Heart right ventricle (tissue), 16 donors: ENCODE results near the gene CANT1. TPM values are rescaled to one million over a fixed set of nuclear protein-coding genes. Genes with fewer than 3 reads are reported as not detected.

ENCODE experiments used
- ATAC-seq, 8 donors: fragments of 200-7000 bp; cut with Tn5 transposase; one replicate each; pipeline ENCODE4 v1.9.1; 2020; ENCODE audit warnings: mild to moderate bottlenecking in 8 of 8, moderate library complexity in 8 of 8, moderate number of reproducible peaks in 1 of 8
- DNase-seq, 2 donors: peaks; one replicate each; pipeline ENCODE4 v3.0.0-alpha.2; 2020
- H3K27ac ChIP-seq, 10 donors: fragments of 200-600 bp; sonication (generic) in 2 of 10; one replicate each; pipeline versions ENCODE4 v1.5.0 to v1.8.0; 2020 to 2022; ENCODE audit warnings: mild to moderate bottlenecking in 3 of 10
- H3K27me3 ChIP-seq, 7 donors: fragments of 200-600 bp; one replicate each; pipeline ENCODE4 v1.8.0; 2021 to 2022; ENCODE audit warnings: mild to moderate bottlenecking in 2 of 7
- H3K36me3 ChIP-seq, 9 donors: fragments of 200-600 bp; sonication (generic) in 1 of 9; one replicate each; pipeline versions ENCODE4 v1.5.0 to v1.8.0; 2020 to 2022; ENCODE audit warnings: mild to moderate bottlenecking in 2 of 9
- H3K4me1 ChIP-seq, 9 donors: fragments of 200-600 bp; sonication (generic) in 1 of 9; one replicate each; pipeline versions ENCODE4 v1.5.0 to v1.8.0; 2020 to 2022; ENCODE audit warnings: mild to moderate bottlenecking in 4 of 9
- H3K4me3 ChIP-seq, 10 donors: fragments of 200-600 bp; sonication (generic) in 2 of 10; one replicate each; pipeline versions ENCODE4 v1.5.0 to v1.8.0; 2020 to 2022; ENCODE audit warnings: mild to moderate bottlenecking in 7 of 10, moderate library complexity in 2 of 10
- H3K9me3 ChIP-seq, 11 donors: fragments of 200-600 bp in 10 of 11; sonication (generic) in 2 of 11; one replicate each; pipeline versions ENCODE4 v1.5.0 to v1.8.0; 2013 to 2022; ENCODE audit warnings: mild to moderate bottlenecking in 2 of 11, control low read depth in 1 of 11, moderate library complexity in 1 of 11
- CTCF ChIP-seq, 9 donors: fragments of 200-600 bp; sonication (generic) in 2 of 9; IDR thresholded peaks; one replicate each; pipeline versions ENCODE4 v1.5.0 to v1.8.0; 2021 to 2022; ENCODE audit warnings: antibody characterized with exemption in 9 of 9, mild to moderate bottlenecking in 5 of 9, moderate library complexity in 1 of 9
- WGBS, 2 donors: extraction: QIAGEN DNeasy Blood & Tissue Kit; methylation state at CpG; one replicate each; pipeline ENCODE4 v1.1.7; 2013; ENCODE audit warnings: inconsistent platforms in 1 of 2; 5-methylcytosine and 5-hydroxymethylcytosine counted together
- intact Hi-C, 10 donors: fragments of 100-400 bp; cut with DNase I; formaldehyde crosslinking; loops; one replicate each; pipeline versions ENCODE4 v1.11.1 to v1.14.2; 2022
- polyA plus RNA-seq, 2 donors: library from polyadenylated mRNA; stranded (reverse); fragments of 200-250 nt; gene quantifications; one replicate each; pipeline ENCODE4 v1.2.3, GENCODE V29; 2013
- total RNA-seq, 10 donors: library from RNA; stranded (reverse); fragmentation: NEBNext Ultra II Directional in 3 of 10; extraction: Animal tissue kit (Norgen Biotek cat#: 25700) in 3 of 10; gene quantifications; one replicate each; pipeline versions ENCODE4 v1.2.1 to v1.2.4, GENCODE V29; 2021 to 2023
- donor health status: Arrhythmogenic right ventricular cardiomyopathy.
- donor health status: ischemic (EF 13 %, LVEDD 7.1; RV severe dilation, severe dysfunction).
- donor health status: healthy with polysubstance abuse.
- donor health status: DM: no; HTN: yes; CAD: no.
- donor health status: DM: no; HTN: no; CAD: no.
- donor health status: ischemic (EF 25% LVEDD 6.9; RV normal size, moderate dysfunction).
- donor health status: ischemic (EF 25% LVEDD 5.7; RV mildly dilated, moderate dysfunction).
- donor health status: healthy.
- donor health status: DM: yes; HTN: yes; CAD: no.
- donor health status: Ischemic cardiomyopathy.
- donor health status: ischemic (EF 35%, LVEDD 5.7; RV mildly dilated, moderate dysfunction).
- donor health status: nonischemic (EF 11% LVEDD 7.7; RV severe dilation, severe dysfunction).
- donor health status: DM: yes; HTN: yes; CAD: no.
- donor health status: PGD.
- donor health status: ischemic (EF 29% LVEDD 5.4; RV normal size, mild dysfunction).
- donor health status: nonischemic (EF 23%, LVEDD 6.1; RV moderate dilation, normal function).

Gene CANT1
- total and polyA plus RNA-seq, 12 donors, result 4.1 to 33.4 (median 23.8) TPM

- peaks cover 0 to 11% (median 0%) of the 10 kb centered on the region in 9 donors for H3K36me3 ChIP-seq
- no peaks in the 10 kb centered on the region for H3K9me3 ChIP-seq
- peaks cover 7 to 52% (median 19%) of the 10 kb centered on the region in 9 donors for H3K4me1 ChIP-seq
- H3K4me3 ChIP-seq, result no peak overlapping the region
- 89 to 91% methylated on average over 29 of the region's 29 CpGs for WGBS, 2 donors
- no peak for DNase-seq
- H3K27ac ChIP-seq, result peak overlapping the region in 1 of 10 donors; percentile 34
- no peaks in the 10 kb centered on the region for H3K27me3 ChIP-seq
- TF ChIP-seq CTCF (IDR thresholded peaks at IDR 0.05), result no peak
- intact Hi-C loops, result loop anchor here in 6 of 10 donors (2.0 to 10.0 kb wide), 4 partner anchors 17 to 353 kb away; partner anchors contain the start of gene C1QTNF1 (in 1 of the 6)
- peak in 1 of 8 donors; percentile 3 for ATAC-seq
Measured at GRCh38 chr17:79041723-79042420, 32.3 kb upstream of the CANT1 start.

- no peaks in the 10 kb centered on the region for H3K9me3 ChIP-seq
- H3K4me3 ChIP-seq, result no peak overlapping the region
- 94 to 95% methylated on average over 13 of the region's 13 CpGs for WGBS, 2 donors
- no peaks in the 10 kb centered on the region for H3K27me3 ChIP-seq
- TF ChIP-seq CTCF (IDR thresholded peaks at IDR 0.05), result no peak
- H3K27ac ChIP-seq, result peak overlapping the region in 1 of 10 donors; percentile 34
- H3K4me1 ChIP-seq, result peaks cover under 1 to 52% (median 13%) of the 10 kb centered on the region in 9 donors
- H3K36me3 ChIP-seq, result peaks cover 0 to 11% (median 0%) of the 10 kb centered on the region in 9 donors
- DNase-seq (no peak), ATAC-seq (no peak)
- intact Hi-C loops, result loop anchor here in 4 of 10 donors (10.0 kb wide), 2 partner anchors 46 to 354 kb away; no protein-coding TSS in a partner anchor
Measured at GRCh38 chr17:79041041-79041570, 31.5 kb upstream of the CANT1 start.

GRCh38 chr17:79039886-79040285, 30.3 kb upstream of the CANT1 start:
- Histone ChIP-seq H3K27me3 (no peaks in the 10 kb centered on the region), H3K4me1 (peaks cover 0 to 55% (median 10%) of the 10 kb centered on the region in 9 donors), H3K36me3 (peaks cover 0 to 11% (median 0%) of the 10 kb centered on the region in 9 donors), H3K4me3 (no peak overlapping the region), H3K27ac (peak overlapping the region in 1 of 10 donors; percentile 70), H3K9me3 (no peaks in the 10 kb centered on the region)
- DNase-seq (no peak), ATAC-seq (no peak)
- intact Hi-C loops, result loop anchor here in 5 of 10 donors (10.0 kb wide), 3 partner anchors 45 to 355 kb away; no protein-coding TSS in a partner anchor
- WGBS, 2 donors, result 95% methylated on average over 6 of the region's 6 CpGs
- no peak for TF ChIP-seq CTCF (IDR thresholded peaks at IDR 0.05)

GRCh38 chr17:79039171-79039570, 29.6 kb upstream of the CANT1 start:
- WGBS, 2 donors, result 95 to 100% methylated on average over 8 of the region's 8 CpGs
- no peak for ATAC-seq
- H3K9me3 ChIP-seq, result no peaks in the 10 kb centered on the region
- H3K36me3 ChIP-seq, result peaks cover 0 to 6% (median 0%) of the 10 kb centered on the region in 9 donors
- H3K27me3 ChIP-seq, result no peaks in the 10 kb centered on the region
- no peak for TF ChIP-seq CTCF (IDR thresholded peaks at IDR 0.05)
- no peak for DNase-seq
- peaks cover 0 to 62% (median 17%) of the 10 kb centered on the region in 9 donors for H3K4me1 ChIP-seq
- intact Hi-C loops, result loop anchor here in 1 of 10 donors (10.0 kb wide), 1 partner anchor 46 kb away; no protein-coding TSS in a partner anchor
- peak overlapping the region in 4 of 10 donors; percentile 15 to 70 (median 41) for H3K27ac ChIP-seq
- no peak overlapping the region for H3K4me3 ChIP-seq
